Inflammatory macrophage treated with lipopolysaccharide for 1 hour (primary cell): ENCODE results near the gene PAFAH1B1.

Experiments used
- DNase-seq, 2 donors: peaks; one replicate each; pipeline ENCODE4 v3.0.0-alpha.2; 2020 to 2022

Gene PAFAH1B1

GRCh38 chr17:2704031-2704889, 110.8 kb downstream of the PAFAH1B1 start:
- DNase-seq, result no peak

- no peak for DNase-seq
Observed at GRCh38 chr17:2704890-2705248, 111.4 kb downstream of the PAFAH1B1 start.

DNA sequence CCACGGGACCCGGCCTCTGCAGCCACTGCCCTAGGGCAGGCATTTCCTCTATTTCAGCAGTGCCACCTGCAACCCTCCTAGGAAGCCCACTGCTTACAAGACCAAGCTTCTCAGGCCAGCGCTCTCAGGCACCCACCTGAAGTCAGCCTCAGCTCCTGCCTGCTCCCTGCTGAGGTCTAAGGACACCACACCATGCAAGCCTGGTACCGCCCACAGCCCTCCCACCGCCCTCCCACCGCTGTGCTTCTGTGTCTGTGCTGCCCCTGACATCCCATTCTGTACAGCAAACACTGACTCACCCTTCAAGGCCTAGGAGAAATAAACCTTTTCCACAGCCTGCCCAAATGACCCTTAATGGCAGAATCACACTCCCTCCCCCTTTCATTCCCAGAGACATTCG, 111.8 kb downstream of the PAFAH1B1 start:
- peak in 1 of 2 donors; percentile 7 for DNase-seq

DNA sequence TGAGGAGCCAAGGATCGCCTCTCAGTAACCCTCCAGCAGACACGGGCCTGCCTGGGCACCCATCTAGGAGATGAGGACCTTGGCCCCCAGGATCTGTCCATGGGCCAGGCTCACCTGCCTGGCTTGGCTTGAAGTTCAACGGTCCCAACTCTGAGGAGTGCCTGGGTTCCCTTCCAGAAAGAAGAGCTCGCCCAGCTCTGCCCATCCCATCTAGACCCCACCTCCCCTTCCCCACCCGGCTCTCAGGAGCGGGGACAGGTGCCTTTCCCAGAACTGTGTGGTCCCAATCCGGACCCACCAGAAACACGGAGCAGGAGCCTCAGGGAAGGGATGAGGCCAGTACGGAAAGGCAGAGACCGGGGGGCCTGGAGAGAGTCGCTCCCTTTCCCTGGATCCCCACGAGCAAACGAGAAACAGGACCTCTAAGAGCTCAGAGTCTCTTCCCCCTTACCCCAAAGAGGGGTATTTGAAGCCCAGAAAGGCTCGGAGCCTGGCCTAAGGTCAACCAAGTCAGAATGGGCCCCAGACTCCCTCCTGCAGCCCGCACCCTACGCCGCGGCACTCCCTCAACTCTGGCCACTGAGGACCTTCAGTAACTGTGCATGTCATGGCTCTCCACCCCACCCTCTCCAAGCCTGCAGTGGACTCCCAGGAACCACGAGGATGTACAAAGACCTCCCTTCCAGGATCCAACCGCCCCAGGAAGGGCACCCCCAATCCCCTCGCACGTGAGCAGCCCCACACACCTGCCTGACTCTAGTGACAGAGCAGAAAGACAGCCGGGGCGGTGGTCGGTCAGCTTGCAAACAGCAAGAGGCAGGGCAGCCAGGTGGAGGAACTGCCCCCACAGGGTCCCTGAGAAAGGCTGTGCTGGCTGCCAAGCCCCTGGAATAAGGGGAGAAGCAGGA, 112.7 kb downstream of the PAFAH1B1 start:
- DNase-seq, result no peak

- no peak for DNase-seq
Observed at GRCh38 chr17:2706911-2707510, 113.6 kb downstream of the PAFAH1B1 start.

DNA sequence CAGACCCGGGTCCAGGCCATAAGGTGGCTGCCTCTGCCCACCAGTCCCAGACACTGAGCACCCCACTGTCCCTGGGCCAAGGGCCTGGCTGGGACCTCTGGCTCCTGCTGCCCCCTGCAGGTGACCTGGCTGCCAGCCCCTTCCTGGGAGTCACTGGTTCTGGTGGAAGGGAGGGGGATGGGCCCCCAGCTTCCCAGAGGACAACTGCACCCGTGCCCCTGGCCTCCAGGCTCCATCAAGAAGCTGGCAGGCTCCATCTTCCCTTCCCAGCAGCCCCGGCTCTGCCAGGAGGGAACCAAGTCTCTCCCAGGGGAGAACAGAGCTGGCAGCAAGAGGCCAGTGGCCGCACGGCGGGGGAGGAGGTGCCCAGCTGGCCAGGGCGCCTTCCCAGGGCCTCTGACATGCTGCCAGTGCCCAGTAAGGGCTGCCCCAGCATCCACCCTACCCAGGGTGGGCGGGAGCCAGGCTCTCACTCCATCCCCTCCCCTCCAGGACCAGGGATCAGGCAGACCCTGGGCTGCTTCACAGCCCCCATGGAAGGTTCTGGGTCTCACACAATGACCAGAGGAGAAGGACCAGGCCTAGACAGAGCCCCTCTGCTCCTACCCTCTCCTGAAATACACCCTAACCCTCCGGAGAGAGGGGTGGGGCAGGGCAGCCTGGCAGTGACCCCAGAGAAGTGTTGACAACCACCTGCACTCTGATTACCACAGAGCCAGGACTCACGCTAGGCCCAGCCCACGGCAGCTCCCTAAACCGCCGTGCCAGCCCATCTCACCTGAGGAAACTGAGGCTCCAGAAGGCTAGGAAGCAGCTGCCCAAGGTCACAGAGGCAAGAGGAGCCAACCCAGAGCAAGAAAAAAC, 114.5 kb downstream of the PAFAH1B1 start:
- no peak for DNase-seq

DNA sequence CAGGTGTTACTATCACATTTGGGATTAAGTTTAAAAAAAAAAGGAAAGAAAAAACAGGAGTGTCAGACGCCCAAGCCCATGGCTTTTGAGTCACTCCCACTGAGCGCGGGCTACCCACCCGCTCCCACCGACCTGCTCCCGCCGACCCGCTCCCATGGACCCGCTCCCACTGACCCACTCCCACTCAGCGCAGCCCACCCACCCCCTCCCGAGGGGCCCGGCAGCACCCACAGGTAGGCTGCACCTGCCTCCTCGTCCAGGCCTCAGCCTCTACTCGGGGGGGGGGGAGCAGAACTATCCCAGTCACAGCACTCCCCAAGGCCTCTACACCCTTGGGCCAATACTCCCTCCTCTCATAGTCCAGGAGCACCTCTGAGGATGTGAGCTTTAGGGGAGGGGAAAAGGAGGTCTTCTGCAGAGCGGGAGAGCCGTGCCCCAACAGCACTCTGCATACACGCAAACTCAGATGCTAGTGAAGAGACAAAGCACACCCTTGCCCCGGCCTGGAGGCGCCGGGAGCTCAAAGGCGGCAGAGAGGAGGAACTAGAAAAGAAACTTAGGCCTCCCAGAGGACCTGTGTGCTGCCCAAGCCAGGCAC, 115.2 kb downstream of the PAFAH1B1 start:
- no peak for DNase-seq

DNA sequence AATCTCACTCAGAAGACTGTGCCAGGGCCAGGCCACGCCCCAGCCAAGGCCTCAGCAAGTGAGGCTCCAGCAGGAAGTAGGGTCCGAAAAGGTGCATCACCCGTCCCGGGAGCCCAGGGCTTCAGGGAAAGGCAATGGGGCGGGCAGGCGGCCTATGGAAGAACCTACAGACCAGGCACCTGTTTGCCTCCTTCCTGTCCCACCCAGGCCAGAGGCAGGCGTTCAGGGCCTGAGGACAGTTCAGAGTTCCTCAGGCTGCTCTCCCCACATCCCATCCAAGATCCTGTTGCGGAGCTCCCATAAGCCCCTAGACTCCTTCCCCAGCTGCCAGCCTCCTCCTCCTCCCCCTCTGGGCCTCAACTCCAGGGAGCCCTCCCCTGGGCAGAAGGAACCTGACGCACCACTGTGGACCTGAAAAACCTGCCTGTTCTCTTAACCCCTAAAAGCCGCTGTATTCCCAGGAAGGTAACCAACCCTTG, 115.8 kb downstream of the PAFAH1B1 start:
- DNase-seq, result no peak

DNA sequence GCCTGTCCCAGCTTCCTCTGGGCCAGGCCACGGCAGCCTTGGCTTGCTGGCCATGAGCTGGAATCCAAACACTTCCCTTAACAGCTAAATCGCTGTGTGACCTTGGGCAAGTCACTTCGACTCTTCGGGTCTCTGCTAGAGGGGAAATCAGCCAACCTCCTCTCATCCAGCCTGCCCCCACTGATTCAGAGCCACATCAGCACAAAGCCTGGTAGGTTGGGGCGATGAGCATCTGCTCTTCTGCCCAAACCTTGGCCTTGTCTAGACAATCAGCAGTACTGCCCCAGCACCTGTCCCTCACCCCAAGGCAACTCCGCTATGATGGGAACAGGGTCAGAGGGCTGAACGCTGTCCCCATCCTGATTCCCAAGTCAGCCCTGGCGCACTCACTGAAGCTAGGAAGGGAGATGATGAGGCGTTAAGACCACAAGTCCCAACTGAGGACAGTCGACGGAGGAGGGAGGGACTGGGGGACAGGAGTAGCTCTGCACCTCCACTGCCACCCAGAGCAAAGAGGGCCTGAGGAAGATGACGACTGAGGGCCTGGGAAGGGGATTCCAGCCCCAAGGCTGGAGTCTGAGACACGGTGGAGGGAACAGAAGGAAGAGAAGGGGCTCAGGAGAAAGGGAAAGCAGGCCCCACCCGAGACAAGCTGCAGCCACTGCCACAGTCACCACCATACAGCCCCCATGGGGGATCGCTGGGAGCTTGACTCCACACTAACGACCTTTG, 116.8 kb downstream of the PAFAH1B1 start:
- peak; percentile 12 to 65 for DNase-seq

DNA sequence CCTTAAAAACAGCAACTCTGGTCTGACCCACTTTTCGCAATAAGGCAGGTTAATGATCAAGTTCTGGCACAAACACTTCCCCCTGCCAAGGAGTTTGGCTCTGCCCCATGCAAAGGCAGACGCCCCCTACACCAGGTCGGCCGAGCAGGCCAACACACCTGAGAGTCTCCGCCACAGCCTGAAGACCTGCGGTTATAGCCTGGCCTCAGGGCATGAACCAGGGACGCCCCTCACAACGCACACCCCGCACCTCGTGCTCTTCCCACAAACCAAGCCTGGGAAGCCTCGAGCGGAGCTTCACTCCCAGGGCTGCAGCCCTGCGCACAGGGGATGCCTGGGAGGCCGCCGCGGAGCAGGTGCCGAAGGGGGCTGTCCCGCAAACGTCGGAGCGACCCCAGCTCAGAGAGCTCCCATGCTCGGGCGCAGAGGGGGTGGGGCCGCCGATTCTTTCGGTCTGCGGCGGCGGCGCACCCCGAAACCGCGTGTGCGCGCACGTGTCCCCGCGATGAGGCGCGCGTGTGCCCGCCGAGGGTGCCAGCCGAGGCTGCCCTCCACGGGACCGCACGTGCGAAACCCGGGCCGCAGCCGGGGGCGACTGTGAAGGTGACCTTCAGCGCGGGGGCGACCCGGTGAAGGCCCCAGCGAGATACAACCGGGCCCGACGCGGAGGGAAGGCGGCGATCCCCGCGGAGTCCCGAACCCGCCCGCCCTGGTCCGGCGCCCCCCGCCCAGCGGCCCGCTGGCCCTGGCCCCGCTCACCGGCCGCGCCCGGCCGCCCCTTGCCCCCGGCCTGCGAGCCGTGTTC, 117.6 kb downstream of the PAFAH1B1 start:
- DNase-seq, result peak in 1 of 2 donors; percentile 79

- peak; percentile 99 for DNase-seq
Observed at GRCh38 chr17:2711608-2712299, 118.3 kb downstream of the PAFAH1B1 start, which contains the start of gene CLUH. Gene CLUH, minus strand, starts transcription at chr17:2711764. Its CDS starts 103 bp downstream, at chr17:2711661.

- DNase-seq, result no peak
Observed at GRCh38 chr17:2712300-2713043, 119.0 kb downstream of the PAFAH1B1 start.

- no peak for DNase-seq
Observed at GRCh38 chr17:2713881-2714280, 120.4 kb downstream of the PAFAH1B1 start.

GRCh38 chr17:2716649-2717048, 123.2 kb downstream of the PAFAH1B1 start:
- DNase-seq, result no peak

DNA sequence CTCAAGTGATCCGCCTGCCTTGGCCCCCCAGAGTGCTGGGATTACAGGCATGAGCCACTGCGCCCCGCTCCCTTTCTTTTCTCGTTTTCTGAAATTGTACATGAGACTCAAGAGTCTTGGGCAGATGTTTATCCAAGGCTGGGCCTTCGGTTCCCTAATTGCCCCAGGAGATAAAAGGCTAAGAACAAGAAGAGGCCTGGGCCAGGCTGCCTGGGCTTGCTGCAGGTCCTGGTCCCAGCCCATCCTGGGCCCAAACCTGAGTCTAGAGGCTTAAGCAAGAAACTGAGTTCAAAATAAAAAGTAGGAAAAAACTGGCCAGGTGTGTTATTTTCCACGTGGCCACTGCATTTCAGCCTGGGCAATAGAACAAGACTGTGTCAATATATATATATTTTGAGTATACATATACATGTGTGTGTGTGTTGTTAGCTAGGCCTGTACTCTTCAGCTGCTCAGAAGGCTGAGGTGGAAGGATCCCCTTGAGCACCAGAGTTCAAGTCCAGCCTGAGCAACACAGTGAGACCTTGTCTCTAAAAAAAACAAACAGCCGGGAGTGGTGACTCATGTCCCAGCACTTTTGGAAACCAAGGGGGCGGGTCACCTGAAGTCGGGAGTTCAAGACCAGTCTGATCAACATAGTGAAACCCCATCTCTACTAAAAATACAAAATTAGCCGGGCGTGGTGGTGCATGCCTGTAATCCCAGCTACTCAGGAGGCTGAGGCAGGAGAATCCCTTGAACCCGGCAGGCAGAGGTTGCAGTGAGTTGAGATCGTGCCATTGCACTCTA, 124.9 kb downstream of the PAFAH1B1 start:
- no peak for DNase-seq

DNA sequence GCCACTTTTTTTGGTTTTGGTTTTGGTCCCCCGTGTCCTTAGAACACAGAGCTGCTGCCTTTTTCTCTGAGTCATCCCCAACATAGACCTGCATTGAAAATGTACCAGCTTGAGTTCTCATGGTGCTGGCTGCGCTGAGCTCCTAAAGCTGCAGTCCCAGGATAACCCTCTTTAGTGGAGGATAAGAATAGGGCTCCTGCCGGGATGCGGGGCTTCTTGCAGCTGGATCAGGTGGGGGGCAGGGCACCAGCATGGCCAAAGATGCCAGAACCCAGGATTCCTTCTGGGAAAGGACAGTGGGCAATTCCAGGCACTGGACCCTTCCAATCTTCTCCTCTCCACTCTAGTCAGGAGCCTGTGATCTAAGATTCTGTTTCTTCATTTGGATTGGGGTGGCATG, 126.4 kb downstream of the PAFAH1B1 start:
- no peak for DNase-seq

GRCh38 chr17:2721603-2722002, 128.1 kb downstream of the PAFAH1B1 start:
- DNase-seq, result peak in 1 of 2 donors; percentile 14

DNA sequence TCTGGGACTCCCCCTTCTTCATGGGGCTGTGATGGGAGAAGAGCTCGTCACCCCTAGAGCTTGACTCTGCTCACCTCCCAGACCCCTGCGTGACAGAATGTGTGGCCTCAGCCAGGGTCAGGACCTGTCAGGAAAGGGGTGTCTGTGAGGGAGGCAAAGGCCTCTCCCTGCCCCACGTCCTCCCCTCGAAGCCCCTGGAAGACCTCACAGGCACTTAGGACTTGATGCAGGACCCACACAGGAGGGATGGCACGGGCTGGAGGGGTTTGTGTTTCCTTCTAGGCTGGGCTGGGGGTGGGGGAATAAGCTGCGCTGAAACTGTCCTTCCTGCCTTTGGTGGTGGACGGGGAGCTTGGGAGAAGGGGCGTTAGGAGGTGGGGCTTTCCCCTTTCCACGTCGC, 129.2 kb downstream of the PAFAH1B1 start:
- no peak for DNase-seq
